OCI-M2 (cell line): ENCODE results near the gene SUGCT.

Experiments
- DNase-seq: peaks from one replicate; lab custom pipeline; 2025; ENCODE audit not compliant: unreplicated experiment; lab: John Stamatoyannopoulos, UW

SUGCT gene

DNA sequence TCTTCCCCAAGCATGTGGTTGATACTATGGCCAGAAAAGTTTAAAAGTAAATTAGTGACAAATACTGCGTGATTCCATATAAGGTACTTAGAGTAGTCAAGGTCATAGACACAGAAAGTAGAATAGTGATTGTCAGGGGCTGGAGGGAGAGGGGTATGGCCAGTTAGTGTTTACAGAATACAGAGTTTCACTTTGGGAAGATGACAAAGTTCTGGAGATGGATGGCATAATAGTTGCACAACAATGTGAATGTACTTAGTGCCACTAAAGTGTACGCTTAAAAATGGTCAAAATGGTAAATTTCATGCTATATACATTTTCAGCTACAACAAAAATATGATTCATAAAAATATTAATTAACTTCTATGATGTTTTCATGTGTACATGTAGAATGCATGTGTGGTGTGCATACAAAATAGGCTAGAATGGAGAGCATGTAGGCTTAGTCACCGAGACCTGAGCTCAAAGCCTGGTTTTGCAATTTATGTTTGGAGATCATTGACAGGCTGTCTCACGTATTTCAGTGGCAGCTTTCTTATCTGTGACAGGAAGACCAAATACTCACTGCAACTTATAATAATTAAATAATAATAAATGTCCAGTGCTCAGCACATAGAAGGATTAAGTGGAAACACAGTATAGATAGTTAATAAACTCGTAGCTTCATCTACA lies 625.6 kb downstream of the SUGCT start:
- DNase-seq: no peak

DNA sequence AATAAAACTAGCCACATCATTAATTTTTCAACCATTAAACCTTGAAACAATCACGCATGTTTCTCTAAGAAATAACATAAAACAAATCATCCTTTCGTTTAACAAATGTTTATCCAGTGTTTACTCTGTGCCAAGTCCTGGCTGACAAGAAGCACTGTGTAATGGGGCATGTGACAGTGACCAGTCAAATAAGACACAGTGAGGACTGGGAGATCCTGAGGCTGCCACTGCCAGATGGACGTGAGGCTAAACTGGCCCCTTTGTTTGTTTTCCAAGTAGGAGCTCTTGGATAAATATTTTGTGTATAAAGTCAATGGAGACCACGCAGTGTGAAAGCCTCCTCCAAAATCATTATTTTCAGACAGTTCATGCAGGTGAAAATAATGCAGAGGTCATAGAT lies 626.2 kb downstream of the SUGCT start:
- DNase-seq: no peak

DNA sequence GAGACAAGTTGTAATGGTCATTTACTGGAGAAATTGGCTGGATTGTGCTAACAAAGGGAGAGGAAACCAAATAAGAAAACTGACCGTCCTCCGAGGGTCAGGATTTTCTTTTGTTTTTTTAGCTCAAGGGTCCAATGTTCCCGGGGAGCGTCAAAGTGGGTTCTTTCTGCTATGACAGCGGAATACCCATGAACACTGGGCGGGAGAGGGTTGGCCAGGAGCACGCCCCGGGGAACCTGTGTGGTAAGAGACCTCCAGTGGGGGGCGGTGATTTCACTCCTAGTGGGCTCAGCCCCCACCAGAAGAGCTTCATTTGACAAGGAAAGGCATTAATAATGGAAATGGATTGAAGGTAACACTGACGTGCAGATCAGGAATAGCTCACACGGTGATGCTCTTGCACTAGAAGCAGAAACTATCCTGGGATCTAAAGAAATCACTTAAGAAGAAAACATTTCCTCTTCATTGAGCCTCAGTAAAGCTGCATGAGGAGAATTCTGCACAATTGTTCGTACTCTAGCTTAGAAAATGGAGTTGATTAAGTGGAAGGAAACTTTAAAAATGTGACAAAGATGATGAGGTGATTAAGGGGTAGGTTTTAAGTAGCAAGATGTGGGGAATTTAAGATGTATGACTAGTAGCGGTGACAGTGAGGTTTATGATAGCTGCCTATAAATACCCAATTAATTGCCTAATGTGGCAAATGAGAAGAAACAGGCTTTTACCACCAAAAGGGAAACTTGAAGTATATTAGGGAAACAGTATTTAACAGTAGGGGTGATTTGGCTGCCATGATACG lies 627.2 kb downstream of the SUGCT start:
- no peak for DNase-seq

GRCh38 chr7:40763319-40764287 lies 628.8 kb downstream of the SUGCT start:
- DNase-seq: no peak

GRCh38 chr7:40765639-40766038 lies 630.8 kb downstream of the SUGCT start:
- DNase-seq: no peak

- DNase-seq: no peak
These were observed 637.3 kb downstream of the SUGCT start for GRCh38 chr7:40772096-40772495.

DNA sequence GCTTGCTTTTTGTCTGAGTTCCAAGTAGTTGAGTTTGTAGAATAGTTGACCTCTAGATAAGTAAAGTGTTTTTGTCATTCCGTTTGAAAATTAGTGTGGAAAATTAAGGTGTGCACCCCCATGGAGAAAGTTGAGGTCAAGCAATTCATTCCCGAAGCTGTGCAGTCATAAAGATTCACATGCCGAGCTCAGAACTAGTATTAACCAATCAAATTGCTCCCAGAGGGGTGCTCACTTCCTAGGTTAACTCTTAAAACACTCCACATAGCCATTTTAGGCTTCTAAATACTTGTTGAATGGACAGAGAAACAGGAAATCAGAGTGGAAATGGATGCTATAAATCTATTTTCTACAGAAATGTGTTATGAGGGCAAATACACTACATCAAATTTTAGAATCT lies 638.9 kb downstream of the SUGCT start:
- DNase-seq: no peak

GRCh38 chr7:40775877-40776276 lies 641.1 kb downstream of the SUGCT start:
- no peak for DNase-seq

GRCh38 chr7:40777730-40778312 lies 643.0 kb downstream of the SUGCT start:
- DNase-seq: no peak

DNA sequence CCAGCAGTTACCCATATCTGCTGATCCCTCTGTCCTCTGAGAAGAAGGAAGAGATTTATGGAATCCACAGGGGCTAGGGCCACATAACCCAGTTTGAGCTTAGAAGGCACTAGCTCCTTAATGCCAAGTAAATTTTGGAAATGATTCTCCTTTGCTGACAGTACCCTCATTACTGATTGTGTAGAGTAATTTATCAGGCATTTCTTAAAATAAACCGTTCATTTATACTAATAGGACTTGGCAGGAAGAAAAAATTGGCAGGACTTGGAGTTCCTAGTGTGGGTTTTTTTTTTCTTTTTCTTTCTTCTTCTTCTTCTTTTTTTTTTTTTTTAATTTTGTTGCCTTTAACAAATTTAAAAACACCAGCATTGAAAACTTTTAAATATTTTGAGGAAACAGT lies 645.7 kb downstream of the SUGCT start:
- DNase-seq: no peak

- DNase-seq: no peak
These were observed 648.0 kb downstream of the SUGCT start for GRCh38 chr7:40782836-40783235.

GRCh38 chr7:40784176-40784575 lies 649.4 kb downstream of the SUGCT start:
- no peak for DNase-seq

DNA sequence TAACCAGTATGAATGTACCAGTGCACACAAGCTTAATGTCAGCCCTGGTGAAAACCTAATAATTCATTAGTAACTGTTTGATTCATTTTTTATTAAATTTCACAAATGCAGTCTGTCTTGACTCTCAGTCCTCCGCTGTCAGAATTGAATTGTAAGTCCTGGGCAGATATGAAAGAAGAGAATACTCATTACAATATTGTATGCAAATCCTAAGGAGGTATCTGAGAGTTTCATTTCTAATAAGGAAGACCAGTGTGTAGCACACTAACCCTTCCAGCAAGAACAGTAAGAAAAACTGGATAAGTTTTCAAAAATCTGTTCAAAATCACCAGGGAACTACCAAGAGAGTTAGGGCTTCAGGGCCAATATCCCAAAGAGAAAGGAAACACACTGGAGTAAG lies 652.1 kb downstream of the SUGCT start:
- DNase-seq: no peak

GRCh38 chr7:40793132-40793531 lies 658.3 kb downstream of the SUGCT start:
- no peak for DNase-seq

- no peak for DNase-seq
These were observed 660.8 kb downstream of the SUGCT start for GRCh38 chr7:40795607-40796006.

DNA sequence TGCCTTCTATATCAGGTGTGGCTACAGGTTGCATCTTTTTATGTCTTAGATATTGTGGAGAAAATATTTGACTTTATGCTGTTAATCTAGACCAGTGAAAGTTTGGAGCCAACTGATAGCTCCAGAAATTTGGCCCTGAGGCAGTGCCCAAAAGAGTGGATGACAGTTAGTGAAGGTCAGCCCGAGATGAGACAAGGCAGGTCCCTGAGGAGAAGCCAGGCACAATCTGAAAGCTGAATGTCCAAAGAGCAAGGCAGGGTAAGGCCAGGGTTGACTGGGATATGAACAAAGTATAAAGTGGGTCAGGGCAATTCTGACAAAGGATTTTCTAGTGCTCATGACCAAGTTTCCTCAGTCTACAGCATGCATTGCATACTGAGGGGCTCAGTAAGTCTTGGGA lies 661.9 kb downstream of the SUGCT start:
- no peak for DNase-seq

- no peak for DNase-seq
These were observed 663.8 kb downstream of the SUGCT start for GRCh38 chr7:40798613-40799012.

DNA sequence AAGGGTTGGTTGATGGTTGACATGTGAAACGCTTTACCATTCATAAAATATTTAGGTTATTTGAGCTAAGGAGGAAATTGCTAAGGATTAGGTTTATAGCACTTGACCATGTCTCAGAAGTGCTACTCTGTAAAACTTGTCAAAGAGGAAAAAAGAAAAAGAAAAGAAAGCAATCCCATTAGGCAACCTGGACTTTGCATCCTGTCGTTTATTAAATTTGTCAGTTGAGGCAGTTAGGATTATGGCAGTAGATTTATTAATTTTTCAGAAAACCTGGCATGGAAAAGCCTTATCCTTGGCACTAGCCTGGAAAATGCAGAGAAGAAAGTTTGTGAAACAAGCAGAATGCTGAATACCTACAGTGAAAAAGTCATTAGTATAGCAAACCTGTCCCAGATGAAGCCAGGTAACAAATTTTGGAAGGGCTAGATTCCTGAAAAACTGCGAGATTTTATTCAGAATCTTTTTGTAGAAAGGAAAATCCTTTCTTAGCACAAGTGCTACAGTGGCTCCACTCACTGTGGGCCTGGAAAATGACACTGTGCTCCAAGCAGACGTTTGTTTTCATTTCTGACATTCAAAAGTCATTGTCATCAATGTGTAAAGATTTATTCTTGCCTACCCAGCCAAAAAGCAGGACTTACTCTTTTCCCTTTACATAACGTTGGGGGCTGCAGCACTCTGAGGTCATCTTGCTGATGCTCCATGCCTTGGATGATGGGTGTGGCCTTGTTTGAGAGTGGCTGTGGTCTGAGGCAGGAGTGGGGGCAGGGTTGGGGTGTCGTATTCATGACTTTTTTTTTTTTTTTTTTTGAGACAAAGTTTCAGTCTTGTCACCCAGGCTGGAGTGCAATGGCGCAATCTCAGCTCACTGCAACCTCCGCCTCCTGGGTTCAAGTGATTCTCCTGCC lies 664.9 kb downstream of the SUGCT start:
- no peak for DNase-seq

DNA sequence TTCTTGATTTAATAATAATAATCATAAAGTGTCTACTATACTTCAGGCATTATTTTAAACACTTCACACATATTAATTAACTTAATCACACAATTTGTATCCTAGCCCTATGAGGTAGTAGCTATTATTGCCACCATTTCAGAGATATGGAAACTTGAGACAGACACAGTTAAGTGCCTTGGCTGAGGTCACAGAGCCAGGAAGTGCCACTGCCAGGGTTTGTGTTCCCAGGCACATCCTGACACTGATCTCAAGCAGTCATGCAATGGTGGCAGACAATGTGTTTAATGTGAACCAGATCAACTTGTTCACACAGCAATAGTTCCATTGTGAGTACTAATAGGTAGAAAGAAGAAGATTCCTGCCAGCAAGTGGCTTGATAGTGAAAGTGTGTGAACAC lies 666.0 kb downstream of the SUGCT start:
- no peak for DNase-seq

DNA sequence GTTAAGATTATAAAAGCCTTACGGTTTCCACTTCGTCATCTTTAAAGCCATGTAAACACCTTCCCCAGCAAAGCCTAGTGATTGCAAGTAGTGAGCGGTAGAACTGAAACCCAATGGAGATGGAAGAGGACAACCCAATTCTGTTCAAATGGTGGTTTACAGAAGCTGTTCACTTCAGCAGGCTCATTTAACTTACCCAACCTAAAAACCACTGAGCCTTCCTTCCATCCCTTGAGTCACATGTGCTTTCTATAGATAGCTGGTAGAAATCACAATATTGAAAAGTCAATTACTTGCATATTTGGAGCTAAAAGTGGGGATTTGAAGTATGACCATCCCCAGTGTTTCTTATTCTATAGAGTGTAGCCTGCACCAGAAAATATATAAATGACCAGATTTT lies 667.7 kb downstream of the SUGCT start:
- DNase-seq: no peak
